Melanocyte of skin (primary cell): Measurements from ENCODE around the gene TTC12. TPM values are rescaled to one million over a fixed set of nuclear protein-coding genes. Genes with fewer than 3 reads are reported as not detected.

Source experiments
- total RNA-seq, 2 donors: library from RNA; depleted of rRNA; stranded (reverse); fragments of >200 nt; gene quantifications; 2 replicates each; pipeline ENCODE4 v1.2.3, GENCODE V29; 2012

Gene TTC12, protein sequence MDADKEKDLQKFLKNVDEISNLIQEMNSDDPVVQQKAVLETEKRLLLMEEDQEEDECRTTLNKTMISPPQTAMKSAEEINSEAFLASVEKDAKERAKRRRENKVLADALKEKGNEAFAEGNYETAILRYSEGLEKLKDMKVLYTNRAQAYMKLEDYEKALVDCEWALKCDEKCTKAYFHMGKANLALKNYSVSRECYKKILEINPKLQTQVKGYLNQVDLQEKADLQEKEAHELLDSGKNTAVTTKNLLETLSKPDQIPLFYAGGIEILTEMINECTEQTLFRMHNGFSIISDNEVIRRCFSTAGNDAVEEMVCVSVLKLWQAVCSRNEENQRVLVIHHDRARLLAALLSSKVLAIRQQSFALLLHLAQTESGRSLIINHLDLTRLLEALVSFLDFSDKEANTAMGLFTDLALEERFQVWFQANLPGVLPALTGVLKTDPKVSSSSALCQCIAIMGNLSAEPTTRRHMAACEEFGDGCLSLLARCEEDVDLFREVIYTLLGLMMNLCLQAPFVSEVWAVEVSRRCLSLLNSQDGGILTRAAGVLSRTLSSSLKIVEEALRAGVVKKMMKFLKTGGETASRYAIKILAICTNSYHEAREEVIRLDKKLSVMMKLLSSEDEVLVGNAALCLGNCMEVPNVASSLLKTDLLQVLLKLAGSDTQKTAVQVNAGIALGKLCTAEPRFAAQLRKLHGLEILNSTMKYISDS
- 10 to 100 TPM in 1 of 2 donors, 1 to 10 TPM in 1; 7.6 to 14.3 TPM for total RNA-seq

DNA sequence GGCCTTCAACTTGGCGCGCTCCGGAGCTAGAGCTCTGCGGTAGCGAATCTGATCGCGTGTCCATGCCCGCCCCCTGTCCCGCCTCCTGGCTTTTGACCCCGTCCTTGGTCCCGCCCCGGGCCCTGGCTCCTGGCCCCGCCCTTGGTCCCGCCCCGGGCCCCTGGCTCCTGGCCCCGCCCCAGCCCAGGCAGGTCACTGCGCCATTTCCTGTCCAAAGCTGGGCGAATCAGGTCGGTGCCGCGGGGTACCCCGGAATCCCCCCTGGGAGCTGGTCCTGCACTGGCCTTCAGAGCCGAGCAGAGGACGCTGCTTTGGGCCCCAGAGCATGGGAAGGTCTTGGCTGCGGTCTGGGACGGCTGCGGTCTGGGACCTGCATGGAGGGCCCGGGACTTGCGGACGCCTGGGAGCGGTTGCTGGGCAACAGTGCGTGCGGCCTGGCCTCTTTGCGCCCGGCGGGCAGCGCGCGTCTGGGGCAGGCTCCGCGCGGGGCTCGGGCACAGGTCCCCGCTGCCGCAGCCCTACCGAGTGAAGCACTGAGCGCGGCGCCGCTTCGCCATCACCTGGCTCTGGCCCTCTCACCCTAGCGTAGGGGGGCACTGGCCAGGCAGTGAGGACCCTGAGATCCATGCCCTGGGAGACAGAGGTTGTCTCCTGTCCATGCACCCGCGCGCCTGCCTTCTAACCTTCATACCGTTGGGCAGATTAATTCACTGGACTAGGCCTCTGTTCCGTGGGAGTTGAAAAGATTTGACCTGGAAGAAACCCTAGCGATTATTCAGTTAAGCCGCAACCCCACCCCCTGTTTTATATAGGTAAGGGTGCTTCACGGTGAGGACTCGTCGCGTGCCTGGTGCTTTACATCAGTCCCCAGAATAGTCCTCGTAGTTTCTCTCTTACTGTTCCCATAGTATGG, at the start of gene TTC12:
TTC12 (plus strand) TSS at position 195 of the 913 bp plus-strand sequence. CDS start 1,675 bp downstream, outside the sequence.

DNA sequence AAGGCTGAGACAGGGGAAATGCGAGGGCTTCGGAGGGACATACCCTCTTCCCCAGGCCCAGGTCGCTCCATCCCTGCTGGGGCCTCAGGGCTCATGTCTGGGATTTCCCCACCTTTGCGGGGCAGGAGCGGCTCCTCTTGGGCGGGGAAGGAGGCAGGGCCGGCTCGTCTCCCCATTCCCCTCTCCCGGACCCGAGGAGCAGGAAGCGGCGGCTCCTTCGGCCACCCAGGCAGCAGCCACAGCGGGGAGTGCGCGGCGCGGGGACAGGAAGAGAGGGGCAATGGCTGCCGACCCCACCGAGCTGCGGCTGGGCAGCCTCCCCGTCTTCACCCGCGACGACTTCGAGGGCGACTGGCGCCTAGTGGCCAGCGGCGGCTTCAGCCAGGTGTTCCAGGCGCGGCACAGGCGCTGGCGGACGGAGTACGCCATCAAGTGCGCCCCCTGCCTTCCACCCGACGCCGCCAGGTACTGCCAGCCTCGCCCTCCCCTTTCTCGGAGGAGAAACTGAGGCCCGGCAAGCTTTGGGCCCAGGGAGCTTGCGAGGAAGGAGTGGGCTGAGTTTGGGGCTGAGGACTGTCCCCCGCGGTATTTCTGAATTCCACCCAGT, 73.3 kb downstream of the TTC12 start, which contains the start of gene ANKK1:
ANKK1 (plus strand) TSS at position 175 of the 607 bp plus-strand sequence; CDS start at position 281, 106 bp downstream.

Other genes starting within 250 kb of the TTC12 start
- under 1 TPM in 1 of 2 donors, not detected in 1; under 0.01 TPM for gene ANKK1, start 73.2 kb downstream of the TTC12 start, total RNA-seq
- gene DRD2, start 160.8 kb downstream of the TTC12 start, total RNA-seq, result under 1 TPM; under 0.01 to 0.67 TPM